ENCODE measurements around the gene OR6C65. TPM values are rescaled to one million over a fixed set of nuclear protein-coding genes. Genes with fewer than 3 reads are reported as not detected.
"Not testable (repeated sequence)": the region's sequence is repeated elsewhere in the genome, so short reads cannot be mapped to it uniquely, and the experiment has no call there.

The OR6C65 gene
- not detected for total RNA-seq
- long read RNA-seq: 0 reads

GRCh38 chr12:55400229-55400628 lies at the start of gene OR6C65:
Gene OR6C65 (plus strand): TSS chr12:55400529. CDS start chr12:55400529, 0 bp downstream.
- no peak for DNase-seq (ENCODE audit: low spot score)

- DNase-seq (ENCODE audit: low spot score): not testable (repeated sequence)
Observed at GRCh38 chr12:55355338-55355737, 45.0 kb upstream of the OR6C65 start.

DNA sequence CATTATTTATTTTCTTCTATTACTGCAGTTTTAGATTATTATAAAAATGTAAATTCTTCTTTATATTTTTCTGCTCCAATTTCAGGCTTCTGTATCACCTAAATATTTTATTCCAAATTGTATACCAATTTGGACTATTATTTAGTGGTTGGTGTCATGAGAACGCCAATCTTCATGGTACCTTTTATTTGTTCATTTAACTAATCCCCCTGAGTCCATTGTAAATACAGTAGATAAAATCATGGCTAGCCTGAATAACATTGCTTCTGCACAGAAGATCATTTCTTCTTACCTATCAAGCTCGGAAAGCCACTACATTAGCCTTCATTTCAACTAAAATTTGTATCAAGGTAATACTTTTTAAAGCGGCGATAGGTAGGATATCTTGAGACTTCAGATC lies 37.7 kb upstream of the OR6C65 start, which contains the start of gene OR6C75:
Gene OR6C75 (plus strand): TSS at position 301 of the 400 bp plus-strand sequence. CDS start 2,136 bp downstream, outside the sequence.
- no peak for DNase-seq (ENCODE audit: low spot score)

GRCh38 chr12:55365086-55365485 lies 35.2 kb upstream of the OR6C65 start:
- no peak for DNase-seq (ENCODE audit: low spot score)

GRCh38 chr12:55372521-55372920 lies 27.8 kb upstream of the OR6C65 start:
- DNase-seq (ENCODE audit: low spot score): no peak

GRCh38 chr12:55385891-55386290 lies 14.4 kb upstream of the OR6C65 start:
- no peak for DNase-seq (ENCODE audit: low spot score)

GRCh38 chr12:55392032-55392795 lies 8.1 kb upstream of the OR6C65 start:
- DNase-seq (ENCODE audit: low spot score): no peak

DNA sequence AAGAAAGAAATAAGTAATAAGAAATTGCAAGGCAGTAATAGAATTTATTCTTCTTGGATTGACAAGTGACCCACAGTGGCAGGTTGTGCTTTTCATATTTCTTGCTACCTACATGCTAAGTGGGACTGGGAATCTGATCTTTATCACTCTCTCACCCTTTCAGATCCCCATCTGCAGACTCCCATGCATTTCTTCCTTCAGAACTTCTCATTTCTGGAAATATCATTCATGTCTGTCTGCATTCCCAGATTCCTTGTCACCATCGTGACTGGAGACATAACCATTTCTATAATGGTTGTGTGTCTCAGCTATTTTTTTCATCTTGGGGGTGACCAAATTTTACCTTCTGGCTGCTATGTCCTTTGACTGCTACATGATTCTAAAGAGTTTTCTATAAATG lies 4.0 kb upstream of the OR6C65 start:
- DNase-seq (ENCODE audit: low spot score): no peak

- no peak for DNase-seq (ENCODE audit: low spot score)
Observed at GRCh38 chr12:55407866-55408265, 7.5 kb downstream of the OR6C65 start.

DNA sequence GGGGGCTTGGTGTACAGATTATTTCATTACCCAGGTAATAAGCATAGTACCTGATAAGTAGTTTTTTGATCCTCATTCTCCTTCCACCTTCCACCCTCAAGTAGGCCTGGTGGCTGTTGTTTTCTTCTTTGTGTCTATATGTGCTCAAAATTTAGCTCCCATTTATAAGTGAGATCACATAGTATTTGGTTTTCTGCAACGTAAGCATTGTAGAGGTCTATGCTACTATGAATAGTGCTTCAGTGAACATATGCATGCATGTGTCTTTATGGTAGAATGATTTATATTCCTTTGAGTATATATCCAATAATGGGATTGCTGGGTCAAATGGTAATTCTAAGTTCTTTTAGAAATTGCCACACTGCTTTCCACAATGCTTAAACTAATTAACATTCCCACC lies 8.8 kb downstream of the OR6C65 start:
- not testable (repeated sequence) for DNase-seq (ENCODE audit: low spot score)

- not testable (repeated sequence) for DNase-seq (ENCODE audit: low spot score)
Observed at GRCh38 chr12:55412138-55412537, 11.8 kb downstream of the OR6C65 start.

DNA sequence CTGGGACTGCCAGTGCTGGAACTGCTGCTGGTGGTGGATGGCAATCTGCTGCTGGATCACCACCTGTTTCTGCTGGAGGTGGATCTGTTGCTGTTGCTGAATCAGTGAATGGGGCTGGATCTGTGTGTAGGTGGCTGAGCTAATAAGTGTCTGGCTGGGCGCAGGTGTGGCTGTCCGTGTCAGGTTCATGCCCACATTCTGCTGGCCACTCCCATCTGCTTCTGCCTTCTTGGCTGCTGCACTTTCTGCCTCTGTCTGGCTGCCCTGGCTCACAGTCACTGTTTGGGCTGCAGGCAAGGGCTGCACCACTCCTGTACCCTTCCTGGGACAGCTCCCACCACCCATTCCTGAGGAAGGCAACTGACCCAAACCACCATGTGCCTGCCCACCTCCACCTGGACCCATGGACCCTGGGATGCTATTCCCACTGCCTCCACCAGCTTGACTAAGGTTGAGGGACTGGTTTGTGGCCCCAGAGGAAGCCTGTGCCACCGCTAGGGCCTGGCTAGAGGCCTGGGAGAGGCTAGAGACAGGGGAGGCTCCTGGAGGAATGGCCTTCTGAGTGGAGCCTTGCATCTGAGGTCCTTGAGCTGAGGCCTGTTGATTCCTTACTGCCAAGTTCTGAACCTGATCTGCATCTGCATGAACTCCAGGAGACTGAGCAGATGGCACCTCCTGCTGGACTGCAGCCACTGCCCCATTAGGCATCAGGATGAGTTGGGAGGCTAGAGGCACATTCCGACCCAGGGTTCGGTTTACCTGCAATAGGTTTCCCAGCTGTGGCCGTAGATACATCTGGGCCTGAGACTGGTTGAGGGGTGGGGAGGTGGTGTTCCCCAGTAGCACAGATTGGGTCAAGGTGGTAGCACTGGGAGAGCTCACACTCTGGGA lies 13.4 kb downstream of the OR6C65 start:
- not testable (repeated sequence) for DNase-seq (ENCODE audit: low spot score)

- DNase-seq (ENCODE audit: low spot score): not testable (repeated sequence)
Observed at GRCh38 chr12:55414396-55414823, 14.1 kb downstream of the OR6C65 start.

- not testable (repeated sequence) for DNase-seq (ENCODE audit: low spot score)
Observed at GRCh38 chr12:55414889-55415288, 14.6 kb downstream of the OR6C65 start.

DNA sequence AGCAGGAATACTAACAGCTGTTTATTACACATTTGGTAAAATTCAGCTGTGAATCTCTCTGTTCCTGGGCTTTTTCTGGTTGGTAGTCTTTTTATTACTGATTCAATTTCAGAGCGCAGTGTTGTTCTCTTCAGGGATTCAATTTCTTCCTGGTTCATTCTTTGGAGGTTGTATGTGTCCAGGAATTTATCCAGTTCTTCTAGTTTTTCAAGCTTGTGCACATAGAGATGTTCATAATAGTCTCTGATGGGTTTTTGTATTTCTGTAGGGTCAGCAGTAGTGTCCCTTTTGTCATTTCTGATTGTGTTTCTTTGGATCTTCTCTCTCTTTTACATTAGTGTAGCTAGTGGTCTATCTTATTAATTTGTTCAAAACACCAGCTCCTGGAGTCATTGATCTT lies 16.6 kb downstream of the OR6C65 start:
- DNase-seq (ENCODE audit: low spot score): no peak

DNA sequence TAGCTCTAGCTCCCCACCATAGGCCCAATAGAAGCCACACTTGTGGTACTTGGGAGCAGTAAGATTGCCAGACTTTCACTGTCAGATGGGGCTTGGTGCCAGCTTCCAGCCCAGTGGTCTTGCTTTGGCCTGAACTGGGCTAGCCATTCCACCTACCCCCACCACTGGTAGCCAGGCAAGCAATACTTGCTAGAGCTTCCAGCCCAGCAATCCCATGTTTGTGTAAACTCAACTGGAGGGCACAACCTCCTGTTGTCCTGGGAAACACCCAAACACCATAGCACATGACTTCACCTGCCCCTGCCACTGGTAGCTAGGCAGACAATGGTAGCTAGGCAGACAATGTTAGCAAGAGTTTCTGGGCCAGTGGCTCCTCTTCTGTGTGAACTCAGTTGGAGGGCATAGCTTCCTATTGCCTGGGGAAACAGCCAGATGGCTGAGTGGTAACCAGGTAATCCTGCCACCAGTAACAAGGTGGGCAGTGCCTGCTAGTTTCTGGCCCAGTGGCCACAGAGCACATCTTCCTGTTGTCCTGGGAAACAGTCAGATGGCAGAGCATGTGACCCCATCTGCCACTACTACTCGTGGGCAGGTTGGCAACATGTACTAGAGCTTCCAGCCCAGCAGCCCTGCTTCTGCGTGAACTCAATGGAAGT lies 20.1 kb downstream of the OR6C65 start:
- no peak for DNase-seq (ENCODE audit: low spot score)

DNA sequence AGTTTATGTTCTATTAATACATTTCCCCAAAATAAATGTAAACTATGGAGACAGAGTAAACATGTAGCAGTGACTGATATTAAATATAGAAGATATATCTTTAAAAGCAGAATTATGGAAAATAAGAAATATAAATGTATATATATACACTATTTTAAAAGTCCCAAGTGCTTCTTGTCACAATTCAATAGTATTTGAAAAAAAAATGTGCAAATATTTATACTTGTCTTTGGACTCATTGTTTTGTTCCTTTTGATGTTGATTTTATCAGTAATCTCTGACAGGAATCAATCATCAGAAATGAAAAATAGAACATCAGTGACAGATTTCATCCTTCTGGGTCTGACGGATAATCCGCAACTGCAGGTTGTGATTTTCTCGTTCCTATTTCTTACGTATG lies 25.6 kb downstream of the OR6C65 start, which contains the start of gene OR6C76:
Gene OR6C76 (plus strand): TSS at position 301 of the 400 bp plus-strand sequence. CDS start 0 bp downstream, at position 301.
- no peak for DNase-seq (ENCODE audit: low spot score)

- DNase-seq (ENCODE audit: low spot score): no peak
Observed at GRCh38 chr12:55428331-55429243, 28.3 kb downstream of the OR6C65 start.

DNA sequence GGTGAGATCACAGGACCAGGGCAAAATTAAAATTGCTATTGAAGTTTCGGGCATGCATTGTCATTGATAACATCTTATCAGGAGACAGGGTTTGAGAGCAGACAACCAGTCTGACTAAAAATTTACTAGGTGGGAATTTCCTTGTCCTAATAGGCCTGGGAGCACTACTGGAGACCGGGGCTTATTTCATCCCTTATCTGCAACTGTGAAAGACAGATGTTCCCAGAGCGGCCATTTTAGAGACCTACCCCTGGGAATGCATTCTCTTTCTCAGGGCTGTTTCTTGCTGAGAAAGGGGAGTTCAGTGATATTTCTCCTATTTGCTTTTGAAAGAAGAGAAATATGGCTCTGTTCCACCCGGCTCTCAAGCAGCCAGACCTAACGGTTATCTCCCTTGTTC lies 40.9 kb downstream of the OR6C65 start:
- not testable (repeated sequence) for DNase-seq (ENCODE audit: low spot score)

DNA sequence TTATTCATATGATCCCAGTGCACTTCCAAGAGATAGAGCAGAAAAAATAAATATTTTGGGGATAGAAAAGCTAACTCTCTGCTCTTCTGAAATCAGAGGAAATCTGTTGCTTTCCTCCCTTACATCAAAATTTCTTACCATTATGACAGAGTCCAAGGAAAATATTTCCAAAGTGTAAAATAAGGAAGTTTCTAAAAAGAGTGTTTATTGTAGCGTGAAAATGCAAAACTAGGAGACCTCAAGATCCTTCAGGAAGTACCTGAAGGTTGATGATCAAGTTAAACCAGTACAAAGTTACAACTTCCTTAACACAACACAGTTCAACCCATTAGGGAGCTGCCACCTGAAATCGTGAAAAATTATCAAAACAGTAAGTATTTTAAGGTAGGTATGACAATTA lies 43.4 kb downstream of the OR6C65 start, which contains the start of gene OR6C2:
Gene OR6C2 (plus strand): TSS at position 301 of the 400 bp plus-strand sequence. CDS start 8,138 bp downstream, outside the sequence.
- no peak for DNase-seq (ENCODE audit: low spot score)

Measured in mesenteric fat pad (tissue), 1 donor.